GM18499 (cell line): ENCODE measurements around the gene NAA20.

ENCODE experiments used
- ATAC-seq: cut with Tn5 transposase; IDR thresholded peaks from one replicate; pipeline ENCODE4 v1.9.1; 2021; ENCODE audit warnings: moderate number of reproducible peaks; ENCODE audit not compliant: insufficient read depth, unreplicated experiment

NAA20 gene

DNA sequence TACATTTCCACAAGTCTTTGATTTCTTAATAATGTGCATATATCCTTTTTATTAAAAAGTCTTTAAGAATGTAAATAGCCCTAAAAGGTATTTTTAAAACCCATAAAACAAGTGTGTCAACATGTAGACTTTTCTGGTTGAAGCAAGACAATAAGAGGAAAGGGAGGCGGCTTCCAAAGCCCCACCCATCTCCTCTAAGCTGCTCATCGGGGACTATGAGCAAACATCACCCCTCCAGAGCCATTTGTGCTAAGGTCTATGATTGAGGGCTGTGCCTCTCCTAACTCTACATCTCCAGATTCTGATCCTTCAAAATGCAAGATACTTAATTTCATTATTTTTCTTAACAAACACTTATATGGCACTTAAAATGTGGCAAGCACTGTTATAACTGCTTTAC, 2.5 kb upstream of the NAA20 start:
- ATAC-seq, result no peak

DNA sequence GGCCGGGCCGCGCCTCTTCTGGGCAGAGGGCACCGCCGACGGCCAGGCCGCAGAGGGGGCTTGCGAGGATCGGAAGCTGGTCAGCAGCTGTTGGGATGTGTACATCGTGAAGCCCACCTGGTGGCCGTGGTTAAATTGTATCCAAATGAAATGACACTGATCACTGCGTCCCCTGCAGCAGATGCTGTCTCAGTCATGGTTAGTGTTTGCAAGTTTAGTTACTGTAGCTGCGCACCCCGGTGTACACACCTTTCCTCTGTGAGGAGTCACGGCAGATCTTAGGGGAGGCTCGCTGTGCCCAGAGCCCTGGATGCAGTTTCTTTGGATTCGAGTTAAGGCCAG, 653 bp downstream of the NAA20 start:
- ATAC-seq, result no peak

DNA sequence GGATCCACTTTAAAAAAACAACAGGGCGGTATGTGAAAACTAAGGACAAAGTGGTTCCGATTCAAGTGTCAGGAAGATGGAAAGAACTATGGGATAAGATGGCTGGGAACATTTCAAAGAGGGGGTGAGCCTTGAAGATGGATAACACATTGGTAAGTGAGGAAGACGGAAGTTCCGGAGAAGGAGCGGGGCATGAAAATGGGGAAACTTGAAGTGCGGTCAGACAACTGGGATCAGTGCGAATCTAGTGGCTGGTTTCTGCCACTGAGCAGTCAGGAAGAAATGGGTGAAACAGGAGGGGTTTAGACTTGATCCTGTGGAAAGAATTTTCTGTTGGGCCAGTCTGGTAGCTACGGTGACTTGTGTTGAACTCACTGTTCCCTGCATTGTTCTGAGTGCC, 1.2 kb downstream of the NAA20 start:
- ATAC-seq, result no peak

- ATAC-seq, result no peak
These were observed 2.0 kb downstream of the NAA20 start for GRCh38 chr20:20019123-20019522.

DNA sequence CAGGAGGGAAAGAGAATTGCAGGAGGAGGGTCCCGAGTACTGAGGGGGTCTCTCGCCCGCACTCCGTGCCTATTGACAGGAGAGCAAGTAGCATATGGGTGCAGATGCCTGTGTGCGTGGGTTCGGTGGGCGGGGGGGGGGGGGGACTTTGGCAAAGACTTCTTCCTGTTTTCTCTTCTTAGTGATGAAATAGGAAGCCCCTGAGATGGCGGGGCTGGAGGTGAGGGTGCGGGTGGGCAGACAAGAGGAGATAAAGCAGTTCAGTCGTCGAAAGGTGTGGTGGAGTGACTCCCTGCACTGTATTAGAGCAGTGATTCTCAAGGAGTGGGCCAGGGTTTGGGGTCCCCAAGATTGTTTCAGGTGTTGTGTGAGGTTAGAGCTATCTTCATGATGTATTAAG, 3.7 kb downstream of the NAA20 start:
- ATAC-seq, result no peak

DNA sequence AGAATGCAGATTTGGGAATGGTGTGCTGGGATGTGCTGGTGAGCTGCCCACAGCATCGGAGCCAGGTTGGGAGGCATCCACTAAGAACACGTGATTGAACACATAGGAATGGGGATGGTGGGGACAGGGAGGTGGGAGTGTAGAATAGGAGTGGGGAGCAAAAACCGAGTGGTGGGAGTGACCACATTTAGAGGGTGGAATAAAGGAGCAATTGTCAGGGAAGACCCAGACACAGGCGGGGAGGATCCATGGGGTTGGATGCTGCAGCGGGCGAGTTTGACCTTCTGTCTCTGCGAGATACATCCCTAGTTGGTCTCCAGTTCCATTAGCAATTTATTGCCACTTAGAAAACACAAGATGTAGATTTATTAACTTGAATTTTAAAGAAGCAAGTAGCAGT, 4.7 kb downstream of the NAA20 start:
- no peak for ATAC-seq

DNA sequence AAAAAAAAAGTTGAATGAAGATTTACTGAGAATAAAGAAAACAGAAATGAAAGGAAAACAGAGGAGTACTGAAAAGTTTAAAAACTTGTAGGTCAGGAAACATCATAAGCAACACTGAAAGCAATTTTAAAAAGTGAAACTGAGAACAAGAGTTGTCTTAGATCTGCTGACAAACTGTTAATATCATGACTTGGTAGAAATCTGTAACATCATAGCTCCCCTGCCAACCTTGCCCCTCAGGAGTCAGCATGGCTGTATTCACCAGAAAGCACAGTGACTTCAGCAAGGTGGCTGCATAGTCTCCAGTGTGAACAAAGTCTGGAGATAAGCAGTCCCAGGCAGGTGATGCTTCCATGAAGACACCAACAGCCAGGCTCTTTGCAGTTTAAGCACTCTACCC, 5.3 kb downstream of the NAA20 start:
- ATAC-seq, result peak; percentile 57

GRCh38 chr20:20023395-20023794, 6.2 kb downstream of the NAA20 start:
- no peak for ATAC-seq

- ATAC-seq, result no peak
These were observed 7.8 kb downstream of the NAA20 start for GRCh38 chr20:20024942-20025341.

- ATAC-seq, result no peak
These were observed 10.1 kb downstream of the NAA20 start for GRCh38 chr20:20027284-20027683.

DNA sequence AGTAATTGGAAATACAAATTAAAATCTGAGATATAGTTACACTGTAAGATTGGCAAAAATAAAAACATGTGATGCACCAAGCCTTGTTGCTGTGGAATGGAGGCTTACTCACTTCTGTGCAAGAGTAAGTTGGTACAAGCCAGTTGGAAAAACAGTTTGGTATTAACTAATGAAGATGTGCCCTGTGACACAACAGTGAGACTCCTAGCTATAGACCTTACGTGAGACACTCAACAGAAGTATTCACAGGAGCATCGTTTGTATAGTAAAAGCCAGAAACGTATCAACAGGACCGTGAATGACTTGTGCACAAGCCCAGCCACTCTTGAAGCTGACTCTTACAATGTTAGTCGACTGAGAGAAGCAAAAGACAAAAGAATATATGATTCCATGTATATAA, 14.6 kb downstream of the NAA20 start:
- no peak for ATAC-seq

DNA sequence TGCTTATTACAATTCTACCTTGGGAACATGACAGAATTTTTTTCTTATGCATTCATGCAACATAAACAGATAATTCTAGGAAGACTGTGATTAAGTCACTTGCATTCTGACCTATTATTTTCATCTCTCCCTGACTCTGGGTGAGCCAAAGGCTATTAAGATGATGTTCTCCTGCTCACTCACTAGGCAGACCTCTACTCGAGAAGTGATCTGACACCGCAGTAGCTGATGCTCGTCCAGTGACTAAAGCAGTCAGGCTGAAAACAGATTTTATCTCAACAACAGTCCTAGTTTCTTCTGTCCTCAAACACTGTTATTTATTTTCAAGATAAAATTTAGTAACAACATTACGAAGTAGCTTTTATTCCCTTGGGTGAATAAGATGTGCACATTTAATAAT, 17.3 kb downstream of the NAA20 start:
- no peak for ATAC-seq

- no peak for ATAC-seq
These were observed 19.6 kb downstream of the NAA20 start for GRCh38 chr20:20036756-20037155.

DNA sequence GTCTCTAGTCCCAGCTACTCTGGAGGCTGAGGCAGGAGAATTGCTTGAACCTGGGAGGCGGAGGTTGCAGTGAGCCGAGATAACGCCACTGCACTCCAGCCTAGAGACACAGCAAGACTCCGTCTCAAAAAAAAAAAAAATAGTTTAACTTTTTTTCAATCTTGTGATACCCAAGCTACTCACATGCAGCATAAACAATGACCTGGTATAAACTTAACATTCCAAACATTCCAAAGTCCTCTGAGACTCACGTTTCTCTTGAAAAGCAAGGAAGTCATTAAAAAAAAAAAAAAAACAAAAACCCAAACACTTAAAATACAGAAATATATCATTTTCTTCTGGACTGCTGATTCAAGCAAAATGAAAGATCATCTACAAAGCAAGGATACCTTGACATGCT, 20.8 kb downstream of the NAA20 start:
- ATAC-seq, result no peak

- ATAC-seq, result no peak
These were observed 21.4 kb downstream of the NAA20 start for GRCh38 chr20:20038586-20038985.

DNA sequence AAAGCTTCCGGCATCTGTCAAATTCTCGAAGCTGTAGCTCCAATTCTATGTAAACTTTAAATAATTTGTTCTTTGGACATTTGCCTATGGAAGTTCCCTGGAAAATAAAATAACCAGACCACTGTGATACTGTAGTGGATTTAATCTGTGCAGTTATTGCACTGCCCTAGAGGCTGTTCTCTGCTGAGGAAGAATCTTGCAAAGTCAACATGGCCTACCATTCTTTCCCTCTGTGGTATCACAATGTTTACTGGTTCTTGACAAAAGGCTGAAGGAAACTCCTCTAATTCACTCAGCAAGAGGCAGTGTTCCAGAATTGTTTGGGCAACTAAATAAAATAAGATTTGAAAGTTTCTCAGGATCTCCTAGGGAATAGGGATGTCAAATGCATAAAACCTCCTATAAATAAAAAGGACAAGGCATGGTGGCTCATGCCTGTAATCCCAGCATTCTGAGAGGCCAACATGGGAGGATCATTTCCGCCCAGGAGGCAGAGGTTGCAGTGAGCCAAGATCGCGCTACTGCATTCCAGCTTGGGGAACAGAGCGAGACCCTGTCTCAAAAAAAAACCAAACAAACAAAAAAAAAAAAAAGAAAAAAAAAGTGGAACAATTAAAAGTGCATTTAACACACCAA, 22.7 kb downstream of the NAA20 start:
- no peak for ATAC-seq

- peak; percentile 11 for ATAC-seq
These were observed 34.6 kb downstream of the NAA20 start for GRCh38 chr20:20051767-20052073.

DNA sequence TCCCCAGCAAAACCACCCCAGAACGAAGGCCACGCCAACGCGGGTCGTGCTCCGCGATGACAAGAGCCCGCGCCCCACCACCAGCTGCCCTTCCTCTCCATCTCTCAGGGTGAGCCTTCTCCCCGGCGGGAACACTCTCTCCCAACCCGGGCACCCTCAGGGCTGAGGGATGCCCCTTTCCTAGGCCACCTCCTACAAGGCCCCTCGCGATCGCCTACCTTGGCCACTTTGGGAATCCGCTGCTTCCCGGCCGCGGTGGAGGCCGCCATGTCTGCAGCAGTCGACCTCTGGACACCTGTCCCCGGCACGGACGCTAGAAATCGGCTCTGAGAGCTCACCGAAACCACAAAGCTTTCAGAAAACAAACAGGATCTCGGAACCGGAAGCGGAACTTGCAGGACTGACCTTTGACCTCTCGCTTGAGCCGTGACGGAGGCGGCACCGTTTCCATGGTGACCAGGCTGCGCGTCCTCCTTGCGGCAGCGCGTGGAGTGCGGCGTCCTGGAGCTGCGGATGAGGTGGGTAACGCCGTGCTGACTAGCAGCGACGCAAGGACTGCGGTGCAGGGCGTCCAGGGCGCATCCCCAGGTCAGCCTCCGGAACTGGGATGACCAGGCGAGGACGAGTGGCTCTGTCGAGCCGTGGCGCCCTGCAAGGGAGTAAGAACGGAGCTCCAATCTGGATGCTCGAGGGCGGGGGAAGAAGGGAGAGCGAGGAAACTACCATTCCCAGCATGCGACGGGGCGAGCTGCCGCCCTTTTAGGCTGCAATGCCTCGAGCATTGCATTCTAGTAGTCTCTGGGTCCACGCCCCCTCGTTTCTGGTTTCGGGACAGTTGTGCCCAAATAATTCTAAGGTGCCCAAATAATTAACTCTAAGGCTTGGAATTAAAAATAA, 35.2 kb downstream of the NAA20 start, which contains the start of the genes CFAP61 and CRNKL1:
TSS of gene CFAP61 (plus strand) at position 459 of the 897 bp plus-strand sequence. CDS start 4,122 bp downstream, outside the sequence.
TSS of gene CRNKL1 (minus strand) at position 393 of the 897 bp plus-strand sequence. CDS start at position 269, 124 bp downstream.
- peak; percentile 82 for ATAC-seq

DNA sequence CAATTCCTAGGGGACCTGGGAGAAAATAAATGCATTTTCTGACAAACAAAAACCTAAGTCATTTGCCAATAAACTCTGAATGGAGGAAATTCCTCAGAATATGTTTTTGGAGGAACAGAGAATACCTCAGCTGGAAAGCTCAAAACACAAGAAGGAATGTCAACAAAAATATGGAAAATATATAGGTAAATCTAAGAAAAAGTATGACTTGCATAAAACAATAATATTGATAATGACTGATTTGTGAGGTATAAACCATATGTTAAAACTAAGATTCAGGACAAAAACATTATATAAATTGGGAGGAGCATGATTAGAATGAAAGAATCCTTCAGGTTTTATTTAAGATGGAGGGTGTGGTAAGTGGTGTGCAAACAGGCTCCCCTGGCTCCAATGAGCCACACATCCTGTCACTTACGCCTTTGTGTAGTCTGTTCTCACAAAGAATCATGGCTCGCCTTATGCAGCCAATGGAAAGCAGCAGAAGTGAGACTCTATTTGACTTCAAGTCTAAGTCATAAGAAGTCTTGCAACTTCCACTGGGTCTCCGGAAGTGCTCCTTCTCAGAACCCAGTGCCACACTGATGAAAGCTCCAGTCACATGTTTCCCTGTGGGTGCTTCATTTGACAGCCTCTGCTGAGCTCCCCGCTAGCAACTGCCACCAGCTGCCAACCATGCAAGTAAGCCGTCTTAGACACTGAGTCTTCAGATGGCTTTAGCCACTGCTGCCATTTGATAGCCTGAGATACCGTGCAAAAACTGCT, 43.3 kb downstream of the NAA20 start:
- no peak for ATAC-seq

DNA sequence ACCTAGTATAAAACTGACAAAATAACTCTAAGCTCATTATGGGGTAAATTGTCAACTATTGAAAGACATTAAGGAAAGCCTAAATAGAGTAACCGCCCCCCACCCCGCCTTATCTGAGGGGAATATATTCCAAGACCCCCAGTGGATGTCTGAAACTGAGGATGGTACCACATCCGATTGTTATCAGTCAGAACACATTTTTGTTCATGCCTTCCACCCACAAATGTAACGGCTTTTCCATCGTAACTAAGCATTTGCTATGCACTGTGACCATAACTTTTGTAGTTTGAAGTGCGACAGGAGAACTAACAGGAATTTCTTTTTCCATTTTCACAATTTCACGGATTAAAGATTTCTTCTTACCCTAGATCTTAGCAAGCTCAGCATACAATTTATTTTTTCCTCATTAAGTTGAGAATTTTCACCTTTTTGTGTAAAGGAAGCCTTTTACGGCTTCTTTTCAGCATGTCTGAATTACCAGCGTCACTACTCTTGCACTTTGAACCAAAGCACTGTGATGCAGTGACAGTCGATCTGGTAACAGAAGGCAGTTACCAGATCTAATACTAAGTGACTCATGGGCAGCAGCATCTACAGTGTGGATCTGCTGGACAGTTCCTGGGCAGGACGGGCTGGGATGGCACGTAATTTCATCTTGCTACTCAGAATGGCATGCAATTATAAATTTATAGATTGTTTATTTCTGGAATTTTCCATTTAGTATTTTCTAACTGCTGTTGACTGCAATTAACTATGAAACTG, 47.0 kb downstream of the NAA20 start:
- ATAC-seq, result no peak
